ENCODE measurements around the gene FOS. TPM values are rescaled to one million over a fixed set of nuclear protein-coding genes. Genes with fewer than 3 reads are reported as not detected.

The FOS gene
- polyA plus RNA-seq, 1 donor from 2014 or later, result 296 TPM

DNA sequence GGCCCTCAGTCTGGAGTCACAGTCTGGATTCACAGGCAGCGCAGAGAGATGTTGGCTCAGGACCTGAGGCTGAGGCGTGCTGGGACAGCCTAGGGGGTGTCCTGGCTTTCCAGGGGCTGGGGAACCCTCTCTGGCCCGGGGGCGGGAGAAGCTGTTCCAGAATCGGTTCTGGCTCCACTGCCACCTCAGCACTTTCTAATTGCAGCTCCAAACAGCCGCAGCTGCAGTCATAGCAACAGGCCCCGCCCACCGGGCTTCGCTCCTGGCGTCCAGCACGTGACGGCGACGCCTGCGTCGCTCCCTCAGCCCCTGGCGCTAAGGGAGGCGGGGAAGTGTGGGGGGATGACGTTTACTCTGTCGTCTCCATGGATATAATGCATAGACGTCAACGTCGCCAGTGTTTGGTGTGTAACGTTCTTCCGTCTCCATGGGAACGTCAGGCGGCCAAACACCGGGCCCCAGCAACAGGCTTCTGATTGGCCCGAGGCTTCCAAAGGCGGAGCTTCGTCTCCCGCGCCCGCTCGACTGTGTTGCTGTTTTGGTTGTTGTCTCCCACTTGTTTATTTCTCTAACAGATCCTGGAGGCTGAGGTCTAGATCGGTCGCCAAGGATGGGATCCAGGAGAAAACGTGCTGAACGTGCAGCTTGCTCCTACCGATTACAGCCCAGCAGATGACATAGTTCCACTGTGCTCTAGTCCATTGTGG, 19.7 kb upstream of the FOS start:
- Histone ChIP-seq H4K20me1 (ENCODE audit: insufficient read depth) (no peaks in the 10 kb centered on the region), H3K27ac (ENCODE audit: low read length) (peak overlapping the region; percentile 94), H3F3A (ENCODE audit: insufficient read depth, low read length, poor library complexity, severe bottlenecking) (peaks cover 3% of the 10 kb centered on the region), H3K4me2 (ENCODE audit: low read length) (peak overlapping the region; percentile 71), H3K27me3 (ENCODE audit: insufficient read depth, low read depth, low read length) (no peaks in the 10 kb centered on the region), H3K9me3 (ENCODE audit: low read length) (no peaks in the 10 kb centered on the region), H3K79me2 (replicated peaks; ENCODE audit: insufficient read depth, low read length) (no peaks in the 10 kb centered on the region), H3K36me3 (ENCODE audit: insufficient read depth, low read length) (no peaks in the 10 kb centered on the region), H3K9ac (ENCODE audit: low read length) (peak overlapping the region; percentile 80), H3K9me2 (ENCODE audit: insufficient read depth, low read length) (no peaks in the 10 kb centered on the region), H2AFZ (ENCODE audit: low read depth, low read length) (peak overlapping the region; percentile 48), H3K4me3 (ENCODE audit: low read length) (peak overlapping the region; percentile 64)
- TF ChIP-seq EP300 (conservative IDR thresholded peaks at IDR 0.05; ENCODE audit: poor library complexity, severe bottlenecking), result peak; percentile 100
- TF ChIP-seq POLR2AphosphoS5 (IDR thresholded peaks at IDR 0.05), result peak; percentile 97
- peak; percentile 29 for TF ChIP-seq TAF1 (IDR thresholded peaks at IDR 0.05; ENCODE audit: low read depth)
- TF ChIP-seq MXI1 (conservative IDR thresholded peaks at IDR 0.05; ENCODE audit: poor library complexity, severe bottlenecking), result peak; percentile 85
- no peak for TF ChIP-seq EZH2 (IDR thresholded peaks at IDR 0.05; ENCODE audit: borderline replicate concordance, insufficient read depth, low read length, poor library complexity, severe bottlenecking)
- peak; percentile 57 for TF ChIP-seq RAD21 (conservative IDR thresholded peaks at IDR 0.05)
- peak; percentile 59 for TF ChIP-seq SMC3 (conservative IDR thresholded peaks at IDR 0.05; ENCODE audit: poor library complexity)
- TF ChIP-seq, protein P1, sequence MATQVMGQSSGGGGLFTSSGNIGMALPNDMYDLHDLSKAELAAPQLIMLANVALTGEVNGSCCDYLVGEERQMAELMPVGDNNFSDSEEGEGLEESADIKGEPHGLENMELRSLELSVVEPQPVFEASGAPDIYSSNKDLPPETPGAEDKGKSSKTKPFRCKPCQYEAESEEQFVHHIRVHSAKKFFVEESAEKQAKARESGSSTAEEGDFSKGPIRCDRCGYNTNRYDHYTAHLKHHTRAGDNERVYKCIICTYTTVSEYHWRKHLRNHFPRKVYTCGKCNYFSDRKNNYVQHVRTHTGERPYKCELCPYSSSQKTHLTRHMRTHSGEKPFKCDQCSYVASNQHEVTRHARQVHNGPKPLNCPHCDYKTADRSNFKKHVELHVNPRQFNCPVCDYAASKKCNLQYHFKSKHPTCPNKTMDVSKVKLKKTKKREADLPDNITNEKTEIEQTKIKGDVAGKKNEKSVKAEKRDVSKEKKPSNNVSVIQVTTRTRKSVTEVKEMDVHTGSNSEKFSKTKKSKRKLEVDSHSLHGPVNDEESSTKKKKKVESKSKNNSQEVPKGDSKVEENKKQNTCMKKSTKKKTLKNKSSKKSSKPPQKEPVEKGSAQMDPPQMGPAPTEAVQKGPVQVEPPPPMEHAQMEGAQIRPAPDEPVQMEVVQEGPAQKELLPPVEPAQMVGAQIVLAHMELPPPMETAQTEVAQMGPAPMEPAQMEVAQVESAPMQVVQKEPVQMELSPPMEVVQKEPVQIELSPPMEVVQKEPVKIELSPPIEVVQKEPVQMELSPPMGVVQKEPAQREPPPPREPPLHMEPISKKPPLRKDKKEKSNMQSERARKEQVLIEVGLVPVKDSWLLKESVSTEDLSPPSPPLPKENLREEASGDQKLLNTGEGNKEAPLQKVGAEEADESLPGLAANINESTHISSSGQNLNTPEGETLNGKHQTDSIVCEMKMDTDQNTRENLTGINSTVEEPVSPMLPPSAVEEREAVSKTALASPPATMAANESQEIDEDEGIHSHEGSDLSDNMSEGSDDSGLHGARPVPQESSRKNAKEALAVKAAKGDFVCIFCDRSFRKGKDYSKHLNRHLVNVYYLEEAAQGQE (IDR thresholded peaks at IDR 0.05; ENCODE audit: borderline replicate concordance), result peak; percentile 93
- TF ChIP-seq, protein P2, sequence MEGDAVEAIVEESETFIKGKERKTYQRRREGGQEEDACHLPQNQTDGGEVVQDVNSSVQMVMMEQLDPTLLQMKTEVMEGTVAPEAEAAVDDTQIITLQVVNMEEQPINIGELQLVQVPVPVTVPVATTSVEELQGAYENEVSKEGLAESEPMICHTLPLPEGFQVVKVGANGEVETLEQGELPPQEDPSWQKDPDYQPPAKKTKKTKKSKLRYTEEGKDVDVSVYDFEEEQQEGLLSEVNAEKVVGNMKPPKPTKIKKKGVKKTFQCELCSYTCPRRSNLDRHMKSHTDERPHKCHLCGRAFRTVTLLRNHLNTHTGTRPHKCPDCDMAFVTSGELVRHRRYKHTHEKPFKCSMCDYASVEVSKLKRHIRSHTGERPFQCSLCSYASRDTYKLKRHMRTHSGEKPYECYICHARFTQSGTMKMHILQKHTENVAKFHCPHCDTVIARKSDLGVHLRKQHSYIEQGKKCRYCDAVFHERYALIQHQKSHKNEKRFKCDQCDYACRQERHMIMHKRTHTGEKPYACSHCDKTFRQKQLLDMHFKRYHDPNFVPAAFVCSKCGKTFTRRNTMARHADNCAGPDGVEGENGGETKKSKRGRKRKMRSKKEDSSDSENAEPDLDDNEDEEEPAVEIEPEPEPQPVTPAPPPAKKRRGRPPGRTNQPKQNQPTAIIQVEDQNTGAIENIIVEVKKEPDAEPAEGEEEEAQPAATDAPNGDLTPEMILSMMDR (IDR thresholded peaks at IDR 0.05; ENCODE audit: poor library complexity, severe bottlenecking), result no peak

GRCh38 chr14:75259510-75259855, 19.1 kb upstream of the FOS start:
- no peaks in the 10 kb centered on the region for H3K9me3 ChIP-seq (ENCODE audit: low read length)
- no peaks in the 10 kb centered on the region for H4K20me1 ChIP-seq (ENCODE audit: insufficient read depth)
- H2AFZ ChIP-seq (ENCODE audit: low read depth, low read length), result peak overlapping the region; percentile 48
- H3F3A ChIP-seq (ENCODE audit: insufficient read depth, low read length, poor library complexity, severe bottlenecking), result peaks cover 3% of the 10 kb centered on the region
- H3K9me2 ChIP-seq (ENCODE audit: insufficient read depth, low read length), result no peaks in the 10 kb centered on the region
- TF ChIP-seq POLR2AphosphoS5 (IDR thresholded peaks at IDR 0.05) (no peak), SMC3 (conservative IDR thresholded peaks at IDR 0.05; ENCODE audit: poor library complexity) (peak; percentile 19), TAF1 (IDR thresholded peaks at IDR 0.05; ENCODE audit: low read depth) (peak; percentile 11), EZH2 (IDR thresholded peaks at IDR 0.05; ENCODE audit: borderline replicate concordance, insufficient read depth, low read length, poor library complexity, severe bottlenecking) (no peak)
- TF ChIP-seq, protein P1 (IDR thresholded peaks at IDR 0.05; ENCODE audit: borderline replicate concordance), result peak; percentile 40
- TF ChIP-seq, protein P2 (IDR thresholded peaks at IDR 0.05; ENCODE audit: poor library complexity, severe bottlenecking), result peak; percentile 49
- peak overlapping the region; percentile 33 for H3K4me2 ChIP-seq (ENCODE audit: low read length)
- H3K4me3 ChIP-seq (ENCODE audit: low read length), result peak overlapping the region; percentile 58
- no peaks in the 10 kb centered on the region for H3K36me3 ChIP-seq (ENCODE audit: insufficient read depth, low read length)
- H3K9ac ChIP-seq (ENCODE audit: low read length), result peak overlapping the region; percentile 75
- no peaks in the 10 kb centered on the region for H3K27me3 ChIP-seq (ENCODE audit: insufficient read depth, low read depth, low read length)
- peak overlapping the region; percentile 94 for H3K27ac ChIP-seq (ENCODE audit: low read length)
- no peaks in the 10 kb centered on the region for H3K79me2 ChIP-seq (replicated peaks; ENCODE audit: insufficient read depth, low read length)
